ENCODE measurements around the gene PRSS37. TPM values are rescaled to one million over a fixed set of nuclear protein-coding genes. Genes with fewer than 3 reads are reported as not detected.

The PRSS37 gene
- not detected in 3 replicates for total RNA-seq (2021)
- Bru-seq, nascent RNA: not detected
- long read RNA-seq, experiment 1: 0 reads
- long read RNA-seq, experiment 2: 0 reads
- long read RNA-seq, experiment 3: 0 reads

- Mint-ChIP-seq H3K27ac (no peak within 1 kb of the TSS), H3K4me3 (no peak within 1 kb of the TSS), H3K9me3 (no peaks in the 10 kb centered on the region), H3K4me1 (no peaks in the 10 kb centered on the region), H3K27me3 (ENCODE audit: low read depth) (no peaks in the 10 kb centered on the region), H3K36me3 (no peaks in the 10 kb centered on the region)
- ChIA-PET CTCF (no interaction called here), POLR2A (no interaction called here)
- TF ChIP-seq EMX1 (CRISPR knock-in tag; IDR thresholded peaks at IDR 0.05) (no peak), E2F5 (CRISPR knock-in tag; IDR thresholded peaks at IDR 0.05) (no peak), E2F4 (CRISPR knock-in tag; IDR thresholded peaks at IDR 0.05; ENCODE audit: borderline replicate concordance, low read depth) (no peak), STAT6 (CRISPR knock-in tag; conservative IDR thresholded peaks at IDR 0.05; ENCODE audit: low read depth) (no peak), SMAD4 (CRISPR knock-in tag; IDR thresholded peaks at IDR 0.05) (no peak)
- no peak for ATAC-seq
- no peak for DNase-seq (ENCODE audit: low spot score)
These were observed at the start of gene PRSS37 for GRCh38 chr7:141841385-141841784. Gene PRSS37 (minus strand): TSS chr7:141841485. CDS start chr7:141841049, 436 bp downstream.

GRCh38 chr7:141889321-141889720 is 48.0 kb upstream of the PRSS37 start:
- TF ChIP-seq NR1H2 (CRISPR knock-in tag; IDR thresholded peaks at IDR 0.05): no peak
- TF ChIP-seq ATF6 (CRISPR knock-in tag; IDR thresholded peaks at IDR 0.05): no peak
- TF ChIP-seq E2F1 (CRISPR knock-in tag; IDR thresholded peaks at IDR 0.05): no peak
- TF ChIP-seq ZNF423 (CRISPR knock-in tag; IDR thresholded peaks at IDR 0.05): no peak
- no peak for TF ChIP-seq E2F5 (CRISPR knock-in tag; IDR thresholded peaks at IDR 0.05)
- TF ChIP-seq ZNF263 (CRISPR knock-in tag; IDR thresholded peaks at IDR 0.05; ENCODE audit: low read depth): no peak
- no peak for TF ChIP-seq CDX4 (CRISPR knock-in tag; IDR thresholded peaks at IDR 0.05; ENCODE audit: borderline replicate concordance)
- no peak for TF ChIP-seq FOXJ3 (CRISPR knock-in tag; IDR thresholded peaks at IDR 0.05; ENCODE audit: borderline replicate concordance)
- TF ChIP-seq ZNF232 (CRISPR knock-in tag; IDR thresholded peaks at IDR 0.05): no peak
- no peak for TF ChIP-seq ATF1 (CRISPR knock-in tag; IDR thresholded peaks at IDR 0.05)
- no peak for TF ChIP-seq MXD4 (CRISPR knock-in tag; IDR thresholded peaks at IDR 0.05; ENCODE audit: borderline replicate concordance)
- no peak for TF ChIP-seq ZBTB43 (CRISPR knock-in tag; IDR thresholded peaks at IDR 0.05)
- H3K4me1 Mint-ChIP-seq: peaks cover 7% of the 10 kb centered on the region
- ChIA-PET POLR2A (no interaction called here), CTCF (interaction anchor here (0.5 kb wide), 1 partner anchor 434 kb away, joined by 3 read pairs; no protein-coding TSS in a partner anchor)
- no peak overlapping the region for H3K27ac Mint-ChIP-seq
- H3K9me3 Mint-ChIP-seq: no peaks in the 10 kb centered on the region
- no peak overlapping the region for H3K4me3 Mint-ChIP-seq
- H3K27me3 Mint-ChIP-seq (ENCODE audit: low read depth): no peaks in the 10 kb centered on the region; the same call in 1 of the 2 replicates
- ATAC-seq (no peak), DNase-seq (ENCODE audit: low spot score) (no peak)
- no peaks in the 10 kb centered on the region for H3K36me3 Mint-ChIP-seq
